Measurements from ENCODE around the gene CDPF1.

DNA sequence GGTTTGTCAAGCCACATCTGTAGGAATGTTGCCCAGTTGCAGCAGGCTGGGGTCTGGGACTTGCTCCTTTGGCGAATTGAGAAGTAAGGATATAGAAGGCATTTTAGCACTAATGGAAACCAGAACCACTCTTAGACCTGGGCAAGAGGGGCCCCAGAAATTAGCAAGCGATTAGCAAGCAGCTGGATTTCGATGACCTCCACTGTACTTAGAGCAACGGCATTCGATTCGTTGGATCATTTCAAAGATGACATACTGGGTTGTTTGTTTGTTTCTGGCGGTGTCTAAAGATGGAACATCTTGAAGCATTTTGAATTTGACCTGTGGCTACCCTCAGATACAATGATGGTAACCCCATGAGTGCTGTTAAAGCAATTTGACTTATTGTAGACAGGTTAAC, 1.2 kb upstream of the CDPF1 start:
- no peak for TF ChIP-seq EZH2 (IDR thresholded peaks at IDR 0.05; ENCODE audit: insufficient read depth, poor library complexity, severe bottlenecking)
- TF ChIP-seq EZH2phosphoT487 (IDR thresholded peaks at IDR 0.05; ENCODE audit: insufficient read depth, low read depth) = no peak

Data from GM23248 (cell line).